Measurements from ENCODE around the gene TPM4. TPM values are rescaled to one million over a fixed set of nuclear protein-coding genes. Genes with fewer than 3 reads are reported as not detected.

Gene TPM4
- polyA plus RNA-seq, 1 donor, result 536 TPM

- no peak for DNase-seq
Observed at GRCh38 chr19:16039545-16039944, 36.8 kb upstream of the TPM4 start.

- no peak for DNase-seq
Observed at GRCh38 chr19:16040642-16041041, 35.7 kb upstream of the TPM4 start.

- DNase-seq, result peak; percentile 59
Observed at GRCh38 chr19:16041299-16041990, 34.9 kb upstream of the TPM4 start.

- DNase-seq, result no peak
Observed at GRCh38 chr19:16041991-16042386, 34.3 kb upstream of the TPM4 start.

GRCh38 chr19:16042533-16043085 is 33.7 kb upstream of the TPM4 start:
- DNase-seq, result no peak

- no peak for DNase-seq
Observed at GRCh38 chr19:16043156-16043757, 33.0 kb upstream of the TPM4 start.

GRCh38 chr19:16044746-16045145 is 31.5 kb upstream of the TPM4 start:
- DNase-seq, result no peak

GRCh38 chr19:16045171-16045570 is 31.1 kb upstream of the TPM4 start:
- DNase-seq, result no peak

- no peak for DNase-seq
Observed at GRCh38 chr19:16045893-16046292, 30.4 kb upstream of the TPM4 start.

- no peak for DNase-seq
Observed at GRCh38 chr19:16048583-16048982, 27.7 kb upstream of the TPM4 start.

GRCh38 chr19:16051254-16052025 is 24.9 kb upstream of the TPM4 start:
- DNase-seq, result no peak

- DNase-seq, result no peak
Observed at GRCh38 chr19:16052353-16052752, 23.9 kb upstream of the TPM4 start.

- no peak for DNase-seq
Observed at GRCh38 chr19:16057062-16057461, 19.2 kb upstream of the TPM4 start.

GRCh38 chr19:16060294-16060693 is 16.0 kb upstream of the TPM4 start:
- DNase-seq, result no peak

GRCh38 chr19:16061943-16062342 is 14.4 kb upstream of the TPM4 start:
- DNase-seq, result no peak

- DNase-seq, result no peak
Observed at GRCh38 chr19:16062789-16063188, 13.5 kb upstream of the TPM4 start.

- DNase-seq, result no peak
Observed at GRCh38 chr19:16064209-16064889, 11.9 kb upstream of the TPM4 start.

GRCh38 chr19:16066611-16067104 is 9.6 kb upstream of the TPM4 start:
- no peak for DNase-seq

GRCh38 chr19:16067205-16067938 is 8.9 kb upstream of the TPM4 start:
- no peak for DNase-seq

GRCh38 chr19:16068696-16069259 is 7.5 kb upstream of the TPM4 start:
- no peak for DNase-seq

- DNase-seq, result no peak
Observed at GRCh38 chr19:16069813-16070365, 6.4 kb upstream of the TPM4 start.

All from left kidney (tissue), 2 donors.